ENCODE data around the gene HPCAL1.

HPCAL1 gene

GRCh38 chr2:10436583-10437110 lies 133.9 kb downstream of the HPCAL1 start:
- no peak for TF ChIP-seq FOXM1 (IDR thresholded peaks at IDR 0.05; ENCODE audit: borderline replicate concordance, low read depth)
- no peak for TF ChIP-seq NFIC (IDR thresholded peaks at IDR 0.05)
- TF ChIP-seq ZBTB7A (IDR thresholded peaks at IDR 0.05; ENCODE audit: low read depth) = no peak
- TF ChIP-seq EGR1 (IDR thresholded peaks at IDR 0.05) = no peak
- TF ChIP-seq TAF1 (IDR thresholded peaks at IDR 0.05; ENCODE audit: low read depth) = no peak
- TF ChIP-seq EP300 (IDR thresholded peaks at IDR 0.05; ENCODE audit: borderline replicate concordance) = no peak
- TF ChIP-seq MAX (IDR thresholded peaks at IDR 0.05) = no peak
- TF ChIP-seq, protein P1, sequence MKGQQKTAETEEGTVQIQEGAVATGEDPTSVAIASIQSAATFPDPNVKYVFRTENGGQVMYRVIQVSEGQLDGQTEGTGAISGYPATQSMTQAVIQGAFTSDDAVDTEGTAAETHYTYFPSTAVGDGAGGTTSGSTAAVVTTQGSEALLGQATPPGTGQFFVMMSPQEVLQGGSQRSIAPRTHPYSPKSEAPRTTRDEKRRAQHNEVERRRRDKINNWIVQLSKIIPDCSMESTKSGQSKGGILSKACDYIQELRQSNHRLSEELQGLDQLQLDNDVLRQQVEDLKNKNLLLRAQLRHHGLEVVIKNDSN (IDR thresholded peaks at IDR 0.05) = no peak
- no peak for TF ChIP-seq RAD21 (IDR thresholded peaks at IDR 0.05; ENCODE audit: low read depth)
- TF ChIP-seq CREB1 (IDR thresholded peaks at IDR 0.05; ENCODE audit: low read depth) = no peak
- no peak for TF ChIP-seq CEBPB (IDR thresholded peaks at IDR 0.05)
- TF ChIP-seq TCF12 (IDR thresholded peaks at IDR 0.05; ENCODE audit: low read depth) = no peak
- no peak for TF ChIP-seq YY1 (IDR thresholded peaks at IDR 0.05; ENCODE audit: low read depth)
- TF ChIP-seq, protein P2, sequence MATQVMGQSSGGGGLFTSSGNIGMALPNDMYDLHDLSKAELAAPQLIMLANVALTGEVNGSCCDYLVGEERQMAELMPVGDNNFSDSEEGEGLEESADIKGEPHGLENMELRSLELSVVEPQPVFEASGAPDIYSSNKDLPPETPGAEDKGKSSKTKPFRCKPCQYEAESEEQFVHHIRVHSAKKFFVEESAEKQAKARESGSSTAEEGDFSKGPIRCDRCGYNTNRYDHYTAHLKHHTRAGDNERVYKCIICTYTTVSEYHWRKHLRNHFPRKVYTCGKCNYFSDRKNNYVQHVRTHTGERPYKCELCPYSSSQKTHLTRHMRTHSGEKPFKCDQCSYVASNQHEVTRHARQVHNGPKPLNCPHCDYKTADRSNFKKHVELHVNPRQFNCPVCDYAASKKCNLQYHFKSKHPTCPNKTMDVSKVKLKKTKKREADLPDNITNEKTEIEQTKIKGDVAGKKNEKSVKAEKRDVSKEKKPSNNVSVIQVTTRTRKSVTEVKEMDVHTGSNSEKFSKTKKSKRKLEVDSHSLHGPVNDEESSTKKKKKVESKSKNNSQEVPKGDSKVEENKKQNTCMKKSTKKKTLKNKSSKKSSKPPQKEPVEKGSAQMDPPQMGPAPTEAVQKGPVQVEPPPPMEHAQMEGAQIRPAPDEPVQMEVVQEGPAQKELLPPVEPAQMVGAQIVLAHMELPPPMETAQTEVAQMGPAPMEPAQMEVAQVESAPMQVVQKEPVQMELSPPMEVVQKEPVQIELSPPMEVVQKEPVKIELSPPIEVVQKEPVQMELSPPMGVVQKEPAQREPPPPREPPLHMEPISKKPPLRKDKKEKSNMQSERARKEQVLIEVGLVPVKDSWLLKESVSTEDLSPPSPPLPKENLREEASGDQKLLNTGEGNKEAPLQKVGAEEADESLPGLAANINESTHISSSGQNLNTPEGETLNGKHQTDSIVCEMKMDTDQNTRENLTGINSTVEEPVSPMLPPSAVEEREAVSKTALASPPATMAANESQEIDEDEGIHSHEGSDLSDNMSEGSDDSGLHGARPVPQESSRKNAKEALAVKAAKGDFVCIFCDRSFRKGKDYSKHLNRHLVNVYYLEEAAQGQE (IDR thresholded peaks at IDR 0.05; ENCODE audit: low read depth) = no peak
- TF ChIP-seq TEAD4 (IDR thresholded peaks at IDR 0.05) = no peak

- TF ChIP-seq FOXM1 (IDR thresholded peaks at IDR 0.05; ENCODE audit: borderline replicate concordance, low read depth) (no peak), MAX (IDR thresholded peaks at IDR 0.05) (no peak), EGR1 (IDR thresholded peaks at IDR 0.05) (no peak), TEAD4 (IDR thresholded peaks at IDR 0.05) (no peak), TAF1 (IDR thresholded peaks at IDR 0.05; ENCODE audit: low read depth) (no peak), RAD21 (IDR thresholded peaks at IDR 0.05; ENCODE audit: low read depth) (no peak), TCF12 (IDR thresholded peaks at IDR 0.05; ENCODE audit: low read depth) (no peak)
- TF ChIP-seq, protein P1 (IDR thresholded peaks at IDR 0.05) = no peak
- TF ChIP-seq, protein P2 (IDR thresholded peaks at IDR 0.05; ENCODE audit: low read depth) = no peak
Measured at GRCh38 chr2:10437806-10438205, 135.1 kb downstream of the HPCAL1 start.

GRCh38 chr2:10438688-10439087 lies 136.0 kb downstream of the HPCAL1 start:
- no peak for TF ChIP-seq CEBPB (IDR thresholded peaks at IDR 0.05)

GRCh38 chr2:10439185-10439879 lies 136.6 kb downstream of the HPCAL1 start:
- TF ChIP-seq NFIC (IDR thresholded peaks at IDR 0.05) (no peak), TCF12 (IDR thresholded peaks at IDR 0.05; ENCODE audit: low read depth) (no peak)

DNA sequence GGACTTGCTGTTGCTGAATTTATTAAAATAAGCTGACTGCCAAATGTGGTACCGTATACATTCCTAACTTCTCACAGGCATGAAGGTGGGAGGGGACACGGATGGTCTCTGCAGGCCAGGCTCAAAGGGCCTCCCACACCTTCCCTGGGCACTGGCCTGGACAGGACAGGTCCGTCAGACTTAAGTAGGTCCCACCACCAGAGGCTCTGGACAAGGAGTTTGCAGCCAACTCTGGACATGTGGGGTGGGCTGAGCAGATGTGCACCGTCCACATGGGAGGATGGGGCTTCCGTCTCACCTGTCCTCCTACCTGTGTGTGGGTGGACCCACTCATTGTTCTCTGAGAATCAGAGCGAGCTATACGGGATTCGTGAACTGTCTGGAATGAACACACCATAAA lies 137.3 kb downstream of the HPCAL1 start:
- TF ChIP-seq CEBPB (IDR thresholded peaks at IDR 0.05) (no peak), FOXM1 (IDR thresholded peaks at IDR 0.05; ENCODE audit: borderline replicate concordance, low read depth) (no peak), TCF12 (IDR thresholded peaks at IDR 0.05; ENCODE audit: low read depth) (no peak), EGR1 (IDR thresholded peaks at IDR 0.05) (no peak), RAD21 (IDR thresholded peaks at IDR 0.05; ENCODE audit: low read depth) (no peak)

DNA sequence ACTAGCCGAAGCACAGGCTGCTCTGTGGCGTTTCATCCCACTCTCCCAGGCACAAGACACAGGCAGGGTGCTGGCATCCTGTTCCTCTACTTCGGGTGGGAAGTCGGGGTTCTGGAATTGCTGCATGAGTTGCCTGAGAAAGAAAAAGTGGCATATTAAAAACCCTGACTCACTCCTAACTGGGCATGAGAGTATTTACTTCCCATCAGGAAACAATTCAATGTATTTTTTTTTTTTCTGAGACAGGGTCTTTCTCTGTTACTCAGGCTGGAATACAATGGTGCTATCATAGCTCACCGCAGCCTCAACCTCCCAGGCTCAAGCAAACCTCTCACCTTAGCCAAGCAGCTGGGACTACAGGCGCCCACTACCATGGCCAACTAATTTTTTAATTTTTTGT lies 138.0 kb downstream of the HPCAL1 start:
- TF ChIP-seq, protein P2 (IDR thresholded peaks at IDR 0.05; ENCODE audit: low read depth) = no peak
- TF ChIP-seq ZBTB7A (IDR thresholded peaks at IDR 0.05; ENCODE audit: low read depth) (no peak), RAD21 (IDR thresholded peaks at IDR 0.05; ENCODE audit: low read depth) (no peak), YY1 (IDR thresholded peaks at IDR 0.05; ENCODE audit: low read depth) (no peak), CEBPB (IDR thresholded peaks at IDR 0.05) (no peak), TCF12 (IDR thresholded peaks at IDR 0.05; ENCODE audit: low read depth) (no peak), FOXM1 (IDR thresholded peaks at IDR 0.05; ENCODE audit: borderline replicate concordance, low read depth) (no peak), TAF1 (IDR thresholded peaks at IDR 0.05; ENCODE audit: low read depth) (no peak), TEAD4 (IDR thresholded peaks at IDR 0.05) (no peak), EP300 (IDR thresholded peaks at IDR 0.05; ENCODE audit: borderline replicate concordance) (no peak), MAX (IDR thresholded peaks at IDR 0.05) (no peak), NFIC (IDR thresholded peaks at IDR 0.05) (no peak), CREB1 (IDR thresholded peaks at IDR 0.05; ENCODE audit: low read depth) (no peak), EGR1 (IDR thresholded peaks at IDR 0.05) (no peak)
- TF ChIP-seq, protein P1 (IDR thresholded peaks at IDR 0.05) = no peak
